Measurements from ENCODE around the gene ATF4. TPM values are rescaled to one million over a fixed set of nuclear protein-coding genes. Genes with fewer than 3 reads are reported as not detected.
A peak's percentile ranks its signal among the peaks of the same experiment; 100 is the strongest.
"Not testable (repeated sequence)": the region's sequence is repeated elsewhere in the genome, so short reads cannot be mapped to it uniquely, and the experiment has no call there.

Gene ATF4
- total RNA-seq, 1 experiment from 2014 or later = 488 TPM

- intact Hi-C loops (cut with micrococcal nuclease; ENCODE audit: unreplicated experiment) = loop anchor here (2.0 to 5.0 kb wide), 2 partner anchors 18 to 66 kb away; partner anchors contain the start of gene ATF4
- CTCF ChIA-PET = interaction anchor here (0.6 kb wide), 1 partner anchor 66 kb away, joined by 3 read pairs; no protein-coding TSS in a partner anchor
- no peak for DNase-seq
Observed at GRCh38 chr22:39502789-39503409, 17.5 kb upstream of the ATF4 start.

DNA sequence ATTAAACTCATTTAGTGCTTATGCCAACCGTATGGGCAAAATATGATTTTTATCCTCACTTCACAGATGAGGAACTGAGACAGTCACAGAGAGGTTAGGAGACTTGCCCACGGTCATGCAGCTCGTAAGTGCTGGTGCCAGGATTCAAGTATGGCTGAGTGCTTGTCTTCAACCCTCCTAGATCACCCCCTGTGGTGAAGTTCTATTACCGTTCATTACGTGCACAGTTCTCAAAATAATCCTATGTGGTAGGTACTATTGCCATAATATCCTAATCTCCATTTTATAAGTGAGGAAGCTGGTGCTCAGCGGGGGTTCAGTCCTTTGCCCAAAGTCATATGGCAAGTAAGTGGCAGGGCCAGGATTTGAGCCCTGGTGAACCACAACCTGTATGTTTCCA, 16.7 kb upstream of the ATF4 start:
- Histone ChIP-seq H3K27me3 (ENCODE audit: insufficient read depth, low read depth) (no peaks in the 10 kb centered on the region), H3F3A (ENCODE audit: insufficient read depth, low read depth) (peaks cover 18% of the 10 kb centered on the region; the same call in 1 of the 2 replicates), H3K4me3 (peak overlapping the region; percentile 92), H3K79me2 (ENCODE audit: low read depth) (peaks cover 61% of the 10 kb centered on the region), H3K4me1 (replicated peaks; ENCODE audit: insufficient read depth) (peaks cover 28% of the 10 kb centered on the region), H4K20me1 (ENCODE audit: insufficient read depth) (peaks cover 20% of the 10 kb centered on the region), H2AFZ (no peak overlapping the region), H3K27ac (peak overlapping the region; percentile 20; the same call in 1 of the 2 replicates), H3K9me2 (ENCODE audit: insufficient read depth) (no peaks in the 10 kb centered on the region), H3K9me3 (ENCODE audit: insufficient read depth, low read depth) (no peaks in the 10 kb centered on the region), H3K4me2 (peak overlapping the region; percentile 95), H3K36me3 (ENCODE audit: low read depth) (peaks cover 32% of the 10 kb centered on the region)
- BruUV-seq (replicated peaks) = no TSS peak
- TF ChIP-seq, protein P1, sequence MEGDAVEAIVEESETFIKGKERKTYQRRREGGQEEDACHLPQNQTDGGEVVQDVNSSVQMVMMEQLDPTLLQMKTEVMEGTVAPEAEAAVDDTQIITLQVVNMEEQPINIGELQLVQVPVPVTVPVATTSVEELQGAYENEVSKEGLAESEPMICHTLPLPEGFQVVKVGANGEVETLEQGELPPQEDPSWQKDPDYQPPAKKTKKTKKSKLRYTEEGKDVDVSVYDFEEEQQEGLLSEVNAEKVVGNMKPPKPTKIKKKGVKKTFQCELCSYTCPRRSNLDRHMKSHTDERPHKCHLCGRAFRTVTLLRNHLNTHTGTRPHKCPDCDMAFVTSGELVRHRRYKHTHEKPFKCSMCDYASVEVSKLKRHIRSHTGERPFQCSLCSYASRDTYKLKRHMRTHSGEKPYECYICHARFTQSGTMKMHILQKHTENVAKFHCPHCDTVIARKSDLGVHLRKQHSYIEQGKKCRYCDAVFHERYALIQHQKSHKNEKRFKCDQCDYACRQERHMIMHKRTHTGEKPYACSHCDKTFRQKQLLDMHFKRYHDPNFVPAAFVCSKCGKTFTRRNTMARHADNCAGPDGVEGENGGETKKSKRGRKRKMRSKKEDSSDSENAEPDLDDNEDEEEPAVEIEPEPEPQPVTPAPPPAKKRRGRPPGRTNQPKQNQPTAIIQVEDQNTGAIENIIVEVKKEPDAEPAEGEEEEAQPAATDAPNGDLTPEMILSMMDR (conservative IDR thresholded peaks at IDR 0.05) = no peak
- no peak for DNase-seq
- ChIA-PET CTCF (no interaction called here), POLR2A (ENCODE audit: unreplicated experiment) (interaction anchor here (0.7 to 1.1 kb wide), 2 partner anchors 16 to 66 kb away, joined by 4 to 8 read pairs; partner anchors contain the start of gene ATF4)
- intact Hi-C loops (cut with micrococcal nuclease; ENCODE audit: unreplicated experiment) = loop anchor here (2.0 to 5.0 kb wide), 2 partner anchors 17 to 66 kb away; partner anchors contain the start of gene ATF4

More at GRCh38 chr22:39502789-39503409, 17.5 kb upstream of the ATF4 start:
- BruUV-seq (replicated peaks) = TSS peak; percentile 55
- POLR2A ChIA-PET (ENCODE audit: unreplicated experiment) = interaction anchor here (0.6 to 1.1 kb wide), 3 partner anchors 17 to 153 kb away, joined by 3 to 8 read pairs (median 4); partner anchors contain the start of genes ATF4 and SYNGR1
- Histone ChIP-seq H3K9me2 (ENCODE audit: insufficient read depth) (no peaks in the 10 kb centered on the region), H2AFZ (peak overlapping the region; percentile 94), H3K27ac (peak overlapping the region; percentile 20; the same call in 1 of the 2 replicates), H3K4me2 (peak overlapping the region; percentile 95), H3K4me3 (peak overlapping the region; percentile 92), H3K4me1 (replicated peaks; ENCODE audit: insufficient read depth) (peaks cover 28% of the 10 kb centered on the region), H3K79me2 (ENCODE audit: low read depth) (peaks cover 53% of the 10 kb centered on the region), H3K36me3 (ENCODE audit: low read depth) (peaks cover 25% of the 10 kb centered on the region), H3F3A (ENCODE audit: insufficient read depth, low read depth) (peaks cover 18% of the 10 kb centered on the region; the same call in 1 of the 2 replicates), H3K27me3 (ENCODE audit: insufficient read depth, low read depth) (no peaks in the 10 kb centered on the region), H4K20me1 (ENCODE audit: insufficient read depth) (peaks cover 12% of the 10 kb centered on the region; the same call in 1 of the 2 replicates), H3K9me3 (ENCODE audit: insufficient read depth, low read depth) (no peaks in the 10 kb centered on the region)
- no peak for TF ChIP-seq EZH2 (IDR thresholded peaks at IDR 0.05; ENCODE audit: low read depth)
- TF ChIP-seq, protein P1 (conservative IDR thresholded peaks at IDR 0.05) = no peak

- Histone ChIP-seq H3K79me2 (ENCODE audit: low read depth) (peaks cover 65% of the 10 kb centered on the region), H3K27ac (no peak overlapping the region)
- intact Hi-C loops (cut with micrococcal nuclease; ENCODE audit: unreplicated experiment) = loop anchor here (5.0 kb wide), 1 partner anchor 67 kb away; no protein-coding TSS in a partner anchor
Observed at GRCh38 chr22:39504071-39504470, 16.3 kb upstream of the ATF4 start.

DNA sequence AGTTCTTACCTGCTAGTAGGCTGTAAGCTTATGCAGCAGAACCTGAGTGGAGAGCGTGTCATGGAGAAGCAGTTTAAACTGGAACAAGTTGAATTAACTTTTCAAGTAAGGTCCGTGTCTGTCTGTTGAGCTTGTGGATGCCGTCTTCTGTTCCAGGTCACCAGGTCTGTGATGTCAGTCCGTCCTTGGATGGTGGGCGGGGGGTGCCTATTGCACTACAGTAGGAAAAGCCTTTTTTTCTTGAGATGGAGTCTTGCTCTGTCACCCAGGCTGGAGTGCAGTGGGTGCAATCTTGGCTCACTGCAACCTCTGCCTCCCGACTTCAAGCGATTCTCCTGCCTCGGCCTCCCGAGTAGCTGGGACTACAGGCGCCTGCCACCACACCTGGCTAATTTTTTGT, 13.3 kb upstream of the ATF4 start:
- BruUV-seq (replicated peaks); H2AFZ ChIP-seq; H3K4me2 ChIP-seq; H3K4me3 ChIP-seq; H3K9me2 ChIP-seq (ENCODE audit: insufficient read depth); H3K27me3 ChIP-seq (ENCODE audit: insufficient read depth, low read depth); intact Hi-C loops (cut with micrococcal nuclease; ENCODE audit: unreplicated experiment); CTCF ChIA-PET; H3K27ac ChIP-seq; H3K9me3 ChIP-seq (ENCODE audit: insufficient read depth, low read depth); H3F3A ChIP-seq (ENCODE audit: insufficient read depth, low read depth); DNase-seq: not testable (repeated sequence)
- Histone ChIP-seq H4K20me1 (ENCODE audit: insufficient read depth) (peaks cover 37% of the 10 kb centered on the region), H3K36me3 (ENCODE audit: low read depth) (peaks cover 59% of the 10 kb centered on the region), H3K79me2 (ENCODE audit: low read depth) (peaks cover 81% of the 10 kb centered on the region), H3K4me1 (replicated peaks; ENCODE audit: insufficient read depth) (peaks cover 13% of the 10 kb centered on the region)
- POLR2A ChIA-PET (ENCODE audit: unreplicated experiment) = interaction anchor here (0.6 kb wide), 2 partner anchors 13 to 187 kb away, joined by 3 read pairs; no protein-coding TSS in a partner anchor

More at GRCh38 chr22:39504071-39504470, 16.3 kb upstream of the ATF4 start:
- Histone ChIP-seq H3K4me1 (replicated peaks; ENCODE audit: insufficient read depth) (peaks cover 28% of the 10 kb centered on the region), H3K4me3 (no peak overlapping the region), H4K20me1 (ENCODE audit: insufficient read depth) (peaks cover 24% of the 10 kb centered on the region), H3F3A (ENCODE audit: insufficient read depth, low read depth) (peaks cover 18% of the 10 kb centered on the region; the same call in 1 of the 2 replicates), H3K27me3 (ENCODE audit: insufficient read depth, low read depth) (no peaks in the 10 kb centered on the region), H3K9me2 (ENCODE audit: insufficient read depth) (no peaks in the 10 kb centered on the region), H3K36me3 (ENCODE audit: low read depth) (peaks cover 36% of the 10 kb centered on the region), H2AFZ (no peak overlapping the region), H3K4me2 (peak overlapping the region; percentile 95), H3K9me3 (ENCODE audit: insufficient read depth, low read depth) (no peaks in the 10 kb centered on the region)
- DNase-seq = no peak
- ChIA-PET POLR2A (ENCODE audit: unreplicated experiment) (interaction anchor here (0.7 to 1.1 kb wide), 2 partner anchors 16 to 67 kb away, joined by 4 to 8 read pairs; partner anchors contain the start of gene ATF4), CTCF (no interaction called here)
- BruUV-seq (replicated peaks) = no TSS peak
- no peak for TF ChIP-seq EZH2 (IDR thresholded peaks at IDR 0.05; ENCODE audit: low read depth)
- TF ChIP-seq, protein P1 (conservative IDR thresholded peaks at IDR 0.05) = no peak

Measured in PC-9 (cell line).